Brain pericyte (primary cell): ENCODE data around the gene MRRF.
A peak's percentile ranks its signal among the peaks of the same experiment; 100 is the strongest.

Experiments used
- DNase-seq: peaks from one replicate; pipeline ENCODE4 v3.0.0-alpha.2; 2012; ENCODE audit warnings: low read depth, low spot score

The MRRF gene

GRCh38 chr9:122228568-122229484, 35.9 kb upstream of the MRRF start, which contains the start of gene LHX6:
LHX6 (minus strand) TSS chr9:122228957; CDS start chr9:122228740, 217 bp downstream.
- no peak for DNase-seq

- DNase-seq, result no peak
Measured at GRCh38 chr9:122229485-122229837, 35.2 kb upstream of the MRRF start.

DNA sequence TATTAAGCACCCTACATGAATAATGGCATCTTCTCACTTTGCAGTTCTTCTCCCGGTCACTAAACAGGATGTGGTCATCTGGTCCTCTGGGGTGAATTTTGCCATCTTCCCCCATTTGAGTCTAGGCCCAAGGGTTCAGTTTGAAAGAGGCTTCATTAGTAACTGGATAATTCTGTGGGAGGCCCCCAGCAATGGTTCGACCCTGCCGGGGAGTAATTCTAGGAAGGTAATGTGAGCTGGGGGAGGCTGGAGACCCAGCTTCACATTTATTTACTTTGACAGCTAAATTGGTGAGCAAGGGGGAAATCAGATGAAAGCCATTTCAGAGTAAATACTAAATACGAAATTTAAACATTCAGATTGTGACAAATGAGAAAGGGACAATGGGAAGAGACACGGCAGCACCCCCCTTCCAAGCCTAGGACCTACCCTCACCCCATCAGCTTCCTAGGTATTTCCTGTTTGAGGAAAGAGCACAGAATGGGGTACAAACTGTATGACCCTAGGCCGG, 31.8 kb upstream of the MRRF start:
- no peak for DNase-seq

- no peak for DNase-seq
Measured at GRCh38 chr9:122234022-122234748, 30.5 kb upstream of the MRRF start.

DNA sequence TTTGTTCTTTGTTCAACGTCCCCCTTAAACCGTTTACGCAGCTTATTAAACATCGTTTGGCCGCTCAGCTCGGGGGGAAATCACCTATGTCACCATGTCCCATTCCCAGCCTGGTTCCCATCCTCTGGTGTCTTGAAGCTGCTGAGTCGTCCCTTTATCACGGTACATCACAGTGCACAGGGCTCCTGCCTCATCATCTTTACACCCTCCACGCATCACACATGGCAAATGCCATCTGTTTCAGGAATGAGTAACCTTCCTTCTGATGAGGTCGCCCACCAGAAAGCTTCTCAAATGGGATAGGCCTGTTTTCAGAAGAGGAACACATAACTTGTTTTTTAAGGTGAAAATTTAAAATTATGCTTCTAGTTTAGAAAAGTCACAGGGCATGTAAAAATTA, 28.0 kb upstream of the MRRF start:
- DNase-seq, result no peak

DNA sequence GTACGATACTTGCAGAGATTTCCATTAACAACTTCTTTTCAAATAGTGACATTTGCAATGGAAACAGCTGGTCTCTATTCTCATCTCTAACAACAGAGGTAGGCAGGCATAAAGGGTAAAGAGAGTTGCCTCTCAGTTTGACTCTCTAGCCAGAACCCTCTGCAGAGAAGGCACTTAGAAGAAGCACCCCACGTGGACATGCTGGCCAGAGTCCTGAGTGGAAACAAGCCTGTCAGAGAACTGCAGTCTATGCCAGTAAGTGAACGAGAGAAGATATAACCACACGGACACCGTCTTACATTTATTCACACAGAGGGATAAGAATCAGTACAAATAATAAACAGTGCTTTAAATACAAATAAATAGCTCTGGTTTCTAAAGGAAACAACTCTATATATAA, 25.0 kb upstream of the MRRF start:
- DNase-seq, result no peak

- DNase-seq, result no peak
Measured at GRCh38 chr9:122244349-122244748, 20.3 kb upstream of the MRRF start.

GRCh38 chr9:122246666-122247065, 18.0 kb upstream of the MRRF start:
- no peak for DNase-seq

DNA sequence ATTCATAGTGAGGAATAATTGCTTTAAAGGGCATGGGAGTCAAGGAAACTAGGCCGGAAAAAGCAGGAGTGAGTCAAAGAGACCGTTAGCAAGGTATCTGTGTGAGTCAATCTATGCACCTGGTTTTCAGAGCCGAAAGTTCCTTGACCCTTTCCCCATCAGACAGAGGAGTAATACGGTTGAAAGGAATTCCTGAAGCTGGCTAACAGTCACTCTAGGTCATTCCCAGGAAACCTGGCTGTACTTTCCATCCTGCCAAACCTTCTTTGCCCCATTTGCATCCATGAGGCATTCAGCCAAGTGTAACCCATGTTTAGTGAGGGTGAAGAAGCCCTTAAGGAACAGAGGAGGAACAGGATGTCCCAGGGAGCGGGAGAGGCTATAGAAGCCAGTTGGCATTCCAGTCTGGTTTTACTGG, 16.2 kb upstream of the MRRF start:
- no peak for DNase-seq

DNA sequence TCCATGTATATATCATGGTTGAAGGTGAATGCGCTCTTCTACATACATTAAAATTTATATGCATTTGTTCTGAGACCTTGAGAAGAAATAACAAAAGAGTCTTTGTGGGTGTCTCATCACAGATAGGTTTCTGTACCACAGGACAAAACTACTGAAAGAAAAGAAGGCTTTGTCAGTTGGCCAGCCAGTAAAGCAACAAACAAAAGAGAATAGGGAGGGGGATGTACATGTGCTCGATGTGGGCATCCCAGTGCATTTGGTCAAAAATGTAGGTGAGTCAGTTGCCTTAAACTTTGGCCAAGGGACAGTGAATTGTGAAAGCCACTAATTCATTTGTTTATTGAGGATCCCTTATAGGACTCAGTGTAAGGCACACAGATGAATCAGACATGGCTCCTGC, 13.3 kb upstream of the MRRF start:
- DNase-seq, result no peak

DNA sequence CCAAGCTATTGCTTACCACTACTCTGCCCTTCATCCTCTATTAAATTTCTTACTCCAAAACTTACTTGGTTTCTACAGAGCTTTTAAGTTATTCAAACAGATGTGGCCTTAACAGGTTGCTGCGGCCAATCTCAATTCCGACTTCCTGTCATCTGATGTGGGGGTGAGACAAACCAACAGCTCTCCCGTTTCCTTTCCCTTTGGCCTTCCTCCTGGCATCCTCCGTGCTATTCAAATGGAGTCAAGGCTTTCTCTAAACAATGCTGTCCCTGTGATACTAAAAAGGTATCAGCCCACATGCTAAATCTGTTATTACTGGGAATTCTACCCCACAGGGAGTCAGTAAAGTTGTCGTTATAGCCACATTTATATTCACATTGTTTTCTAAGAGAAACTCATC, 11.9 kb upstream of the MRRF start:
- DNase-seq, result no peak

DNA sequence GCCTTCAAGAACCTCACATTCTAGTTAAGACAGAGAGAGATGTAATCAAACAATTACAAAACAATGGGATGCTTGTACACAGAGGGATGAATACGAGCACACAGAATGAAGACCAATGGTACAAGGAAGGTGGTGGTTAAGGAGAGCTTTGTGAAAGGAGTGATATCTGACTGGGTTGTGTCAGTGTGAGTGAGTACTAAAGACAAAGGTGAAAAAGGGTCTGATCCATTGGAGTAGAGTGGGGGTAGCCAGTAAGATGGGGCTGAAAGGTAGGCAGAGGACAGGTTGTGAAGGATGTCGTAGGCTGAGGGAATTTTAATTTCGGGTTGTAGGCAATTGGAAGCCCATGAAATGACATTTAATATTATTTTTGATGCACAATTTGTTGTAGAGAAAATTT, 9.9 kb upstream of the MRRF start:
- DNase-seq, result no peak

GRCh38 chr9:122256206-122256605, 8.5 kb upstream of the MRRF start:
- no peak for DNase-seq

GRCh38 chr9:122258886-122259415, 5.7 kb upstream of the MRRF start:
- no peak for DNase-seq

DNA sequence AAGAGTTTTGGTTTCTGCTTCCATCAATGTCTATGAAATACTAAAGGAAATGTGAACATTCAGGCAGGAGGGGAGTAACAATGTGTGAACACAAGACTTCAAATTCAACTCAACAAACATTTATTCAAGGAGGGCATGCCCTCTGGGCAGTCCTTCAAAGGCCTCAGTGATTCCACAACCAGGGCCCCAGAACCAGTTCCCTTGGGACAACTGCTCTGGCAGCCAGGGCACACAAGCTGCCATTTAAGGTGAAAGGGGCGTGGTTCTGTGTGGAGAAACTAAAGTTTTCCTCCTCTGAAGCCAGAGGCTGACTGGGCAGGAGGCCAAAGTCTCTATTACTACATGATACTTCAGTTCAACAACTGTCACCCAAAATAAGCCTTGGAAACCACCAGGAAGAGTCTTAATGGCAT, 3.2 kb upstream of the MRRF start:
- peak; percentile 68 for DNase-seq

DNA sequence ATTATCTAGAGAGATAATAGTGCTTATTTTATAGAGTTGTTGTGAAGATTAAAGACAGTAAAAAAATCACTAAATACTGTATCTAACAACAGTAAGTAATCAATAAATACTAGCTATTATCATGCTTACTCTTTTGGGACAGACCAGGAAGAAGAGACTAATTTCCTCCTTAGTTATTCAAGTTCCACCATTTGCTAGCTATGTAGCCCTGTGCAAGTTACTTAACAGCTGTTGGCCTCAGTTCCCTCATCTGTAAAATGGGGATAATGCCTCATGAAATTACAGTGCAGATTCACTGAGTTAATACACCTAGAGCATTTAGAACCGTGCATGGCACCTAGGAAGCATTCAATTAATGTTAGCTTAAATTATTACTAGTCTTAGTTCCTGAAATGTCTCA, 2.6 kb upstream of the MRRF start:
- DNase-seq, result no peak

GRCh38 chr9:122263699-122264349, 858 bp upstream of the MRRF start:
- no peak for DNase-seq

GRCh38 chr9:122265149-122265915, 650 bp downstream of the MRRF start:
- no peak for DNase-seq

- DNase-seq, result no peak
Measured at GRCh38 chr9:122268041-122268814, 3.5 kb downstream of the MRRF start.

GRCh38 chr9:122274055-122274454, 9.4 kb downstream of the MRRF start:
- DNase-seq, result no peak
